ENCODE measurements around the gene EDIL3. TPM values are rescaled to one million over a fixed set of nuclear protein-coding genes. Genes with fewer than 3 reads are reported as not detected.

Gene EDIL3
- total and polyA plus RNA-seq, 11 donors: 1.3 to 38.2 (median 18.3) TPM

- 84 to 88% (median 86%) methylated on average over 2 of the region's 2 CpGs for WGBS, 4 donors
- ATAC-seq: no peak
These were observed 8.2 kb upstream of the EDIL3 start for GRCh38 chr5:84392836-84393235.

GRCh38 chr5:84385705-84386104 lies 1.0 kb upstream of the EDIL3 start:
- Histone ChIP-seq H3K27ac (no peak overlapping the region), H3K36me3 (no peaks in the 10 kb centered on the region), H3K4me1 (peaks cover 0 to 26% (median 0%) of the 10 kb centered on the region in 12 donors), H3K4me3 (peak overlapping the region in 5 of 12 donors; percentile 56 to 75 (median 62)), H3K9me3 (no peaks in the 10 kb centered on the region), H3K27me3 (peaks cover 0 to 47% (median 28%) of the 10 kb centered on the region in 9 donors)
- DNase-seq: no peak
- intact Hi-C loops (cut with DNase I): loop anchor here in 1 of 10 donors (10.0 kb wide), 1 partner anchor 671 kb away; no protein-coding TSS in a partner anchor
- TF ChIP-seq POLR2A (IDR thresholded peaks at IDR 0.05): no peak
- no peak for TF ChIP-seq CTCF (IDR thresholded peaks at IDR 0.05)
- ATAC-seq: no peak
- WGBS, 4 donors: 64 to 75% (median 71%) methylated on average over 2 of the region's 2 CpGs

More at GRCh38 chr5:84392836-84393235, 8.2 kb upstream of the EDIL3 start:
- H3K4me3 ChIP-seq: no peak overlapping the region
- no peak overlapping the region for H3K27ac ChIP-seq
- DNase-seq: no peak
- intact Hi-C loops (cut with DNase I): no loop called here
- H3K9me3 ChIP-seq: no peaks in the 10 kb centered on the region
- TF ChIP-seq CTCF (IDR thresholded peaks at IDR 0.05): no peak
- no peak for TF ChIP-seq POLR2A (IDR thresholded peaks at IDR 0.05)
- no peaks in the 10 kb centered on the region for H3K4me1 ChIP-seq
- no peaks in the 10 kb centered on the region for H3K36me3 ChIP-seq
- no peaks in the 10 kb centered on the region for H3K27me3 ChIP-seq

- H3K36me3 ChIP-seq: no peaks in the 10 kb centered on the region
- intact Hi-C loops (cut with DNase I): loop anchor here in 3 of 10 donors (5.0 to 10.0 kb wide), 3 partner anchors 97 to 669 kb away; no protein-coding TSS in a partner anchor
- peak overlapping the region; percentile 37 to 75 (median 58) for H3K4me3 ChIP-seq
- peaks cover 0 to 26% (median 0%) of the 10 kb centered on the region in 12 donors for H3K4me1 ChIP-seq
- peaks cover 0 to 47% (median 28%) of the 10 kb centered on the region in 9 donors for H3K27me3 ChIP-seq
- peak overlapping the region in 10 of 12 donors; percentile 17 to 80 (median 52) for H3K27ac ChIP-seq
- TF ChIP-seq CTCF (IDR thresholded peaks at IDR 0.05) (no peak), POLR2A (IDR thresholded peaks at IDR 0.05) (no peak)
- peak; percentile 19 to 70 (median 28) for DNase-seq
- no peaks in the 10 kb centered on the region for H3K9me3 ChIP-seq
- ATAC-seq: peak in 3 of 4 donors; percentile 13 to 55 (median 37)
- WGBS, 4 donors: 0 to 1% (median 1%) methylated on average over 35 to 73 of the region's 73 CpGs
These were observed 670 bp downstream of the EDIL3 start for GRCh38 chr5:84383816-84384603.

- Histone ChIP-seq H3K27me3 (peaks cover 0 to 47% (median 28%) of the 10 kb centered on the region in 9 donors), H3K4me3 (peak overlapping the region; percentile 37 to 75 (median 58)), H3K4me1 (peaks cover 0 to 26% (median 0%) of the 10 kb centered on the region in 12 donors), H3K9me3 (no peaks in the 10 kb centered on the region), H3K36me3 (no peaks in the 10 kb centered on the region), H3K27ac (peak overlapping the region in 10 of 12 donors; percentile 44 to 80 (median 62))
- ATAC-seq: peak in 3 of 4 donors; percentile 3 to 31 (median 20)
- intact Hi-C loops (cut with DNase I): loop anchor here in 3 of 10 donors (5.0 to 10.0 kb wide), 3 partner anchors 96 to 669 kb away; no protein-coding TSS in a partner anchor
- TF ChIP-seq CTCF (IDR thresholded peaks at IDR 0.05) (no peak), POLR2A (IDR thresholded peaks at IDR 0.05) (no peak)
- WGBS, 4 donors: 2% methylated on average over 19 to 26 of the region's 26 CpGs
- no peak for DNase-seq
These were observed 1.3 kb downstream of the EDIL3 start for GRCh38 chr5:84383296-84383815.
